HG02571 (cell line): ENCODE results near the gene KRT71.
"Not testable (repeated sequence)": the region's sequence is repeated elsewhere in the genome, so short reads cannot be mapped to it uniquely, and the experiment has no call there.

Experiments
- ATAC-seq: cut with Tn5 transposase; IDR thresholded peaks from one replicate; pipeline ENCODE4 v1.9.1; 2021; ENCODE audit warnings: mild to moderate bottlenecking, moderate library complexity; ENCODE audit not compliant: unreplicated experiment

The KRT71 gene

GRCh38 chr12:52500574-52500973 lies 52.4 kb downstream of the KRT71 start:
- ATAC-seq = not testable (repeated sequence)

- no peak for ATAC-seq
Measured at GRCh38 chr12:52499806-52500560, 53.0 kb downstream of the KRT71 start.

- ATAC-seq = no peak
Measured at GRCh38 chr12:52498946-52499345, 54.0 kb downstream of the KRT71 start.

- no peak for ATAC-seq
Measured at GRCh38 chr12:52497975-52498374, 55.0 kb downstream of the KRT71 start.

- ATAC-seq = no peak
Measured at GRCh38 chr12:52496590-52497071, 56.3 kb downstream of the KRT71 start.

- no peak for ATAC-seq
Measured at GRCh38 chr12:52496054-52496453, 56.9 kb downstream of the KRT71 start.

GRCh38 chr12:52495389-52495788 lies 57.6 kb downstream of the KRT71 start:
- ATAC-seq = no peak

GRCh38 chr12:52494518-52494917 lies 58.4 kb downstream of the KRT71 start:
- ATAC-seq = no peak

GRCh38 chr12:52494100-52494499 lies 58.8 kb downstream of the KRT71 start:
- no peak for ATAC-seq
